Astrocyte of the cerebellum (primary cell): ENCODE measurements around the gene ALDH18A1.

Experiments used
- DNase-seq: peaks from one replicate; pipeline ENCODE4 v3.0.0-alpha.2; 2011; ENCODE audit warnings: low read depth
- H3K4me3 ChIP-seq: 2 replicates; pipeline ENCODE4 v1.5.1; 2011; ENCODE audit warnings: mild to moderate bottlenecking, low read depth, low read length, moderate library complexity
- in situ Hi-C: cut with HindIII; loops from 2 replicates; pipeline ENCODE4 v1.10.0; 2017; ENCODE audit warnings: low sequenced_read_pairs
- TF ChIP-seq, protein P1 (sequence below): IDR thresholded peaks from 2 replicates; pipeline ENCODE4 v1.5.1; 2012; ENCODE audit warnings: low read length, low read depth, moderate library complexity, mild to moderate bottlenecking; ENCODE audit errors: missing control alignments

ALDH18A1 gene

DNA sequence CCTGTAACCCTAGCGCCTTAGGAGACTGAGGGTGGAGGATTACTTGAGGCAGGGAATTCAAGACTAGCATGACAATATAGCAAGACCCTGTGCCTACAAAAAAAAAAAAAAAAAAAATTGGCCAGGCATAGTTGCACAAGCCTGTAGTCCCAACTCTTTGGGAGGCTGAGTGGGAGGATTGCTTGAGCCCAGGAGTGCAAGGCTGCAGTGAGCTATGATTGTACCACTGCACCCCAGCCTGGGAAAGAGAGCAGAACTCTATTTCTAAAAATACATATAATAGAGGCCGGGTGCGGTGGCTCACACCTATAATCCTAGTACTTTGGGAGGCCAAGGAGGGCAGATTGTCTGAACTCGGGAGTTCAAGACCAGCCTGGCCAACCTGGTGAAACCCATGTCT is 85.1 kb downstream of the ALDH18A1 start:
- TF ChIP-seq, protein P1, sequence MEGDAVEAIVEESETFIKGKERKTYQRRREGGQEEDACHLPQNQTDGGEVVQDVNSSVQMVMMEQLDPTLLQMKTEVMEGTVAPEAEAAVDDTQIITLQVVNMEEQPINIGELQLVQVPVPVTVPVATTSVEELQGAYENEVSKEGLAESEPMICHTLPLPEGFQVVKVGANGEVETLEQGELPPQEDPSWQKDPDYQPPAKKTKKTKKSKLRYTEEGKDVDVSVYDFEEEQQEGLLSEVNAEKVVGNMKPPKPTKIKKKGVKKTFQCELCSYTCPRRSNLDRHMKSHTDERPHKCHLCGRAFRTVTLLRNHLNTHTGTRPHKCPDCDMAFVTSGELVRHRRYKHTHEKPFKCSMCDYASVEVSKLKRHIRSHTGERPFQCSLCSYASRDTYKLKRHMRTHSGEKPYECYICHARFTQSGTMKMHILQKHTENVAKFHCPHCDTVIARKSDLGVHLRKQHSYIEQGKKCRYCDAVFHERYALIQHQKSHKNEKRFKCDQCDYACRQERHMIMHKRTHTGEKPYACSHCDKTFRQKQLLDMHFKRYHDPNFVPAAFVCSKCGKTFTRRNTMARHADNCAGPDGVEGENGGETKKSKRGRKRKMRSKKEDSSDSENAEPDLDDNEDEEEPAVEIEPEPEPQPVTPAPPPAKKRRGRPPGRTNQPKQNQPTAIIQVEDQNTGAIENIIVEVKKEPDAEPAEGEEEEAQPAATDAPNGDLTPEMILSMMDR, result no peak
- in situ Hi-C loops, result no loop called here
- H3K4me3 ChIP-seq, result no peak overlapping the region
- no peak for DNase-seq

DNA sequence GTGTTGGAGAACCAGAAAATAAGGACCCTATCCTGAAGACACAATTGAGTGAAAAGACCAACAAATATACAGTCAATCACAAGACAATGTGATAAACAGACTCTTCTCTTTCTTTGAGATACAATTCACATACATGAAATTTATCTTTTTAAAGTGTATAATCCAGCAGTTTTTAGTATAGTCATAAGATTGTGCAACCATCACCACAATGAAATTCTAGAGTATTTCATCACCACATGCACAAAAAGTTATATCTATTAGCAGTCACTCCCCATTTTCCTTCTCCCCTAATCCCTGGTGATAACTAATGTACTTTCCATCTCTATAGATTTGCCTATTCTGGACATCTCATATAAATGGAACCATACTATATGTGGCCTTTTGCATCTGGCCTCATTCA is 87.1 kb downstream of the ALDH18A1 start:
- DNase-seq, result no peak
- no peak overlapping the region for H3K4me3 ChIP-seq
- in situ Hi-C loops, result no loop called here
- TF ChIP-seq, protein P1, result no peak

DNA sequence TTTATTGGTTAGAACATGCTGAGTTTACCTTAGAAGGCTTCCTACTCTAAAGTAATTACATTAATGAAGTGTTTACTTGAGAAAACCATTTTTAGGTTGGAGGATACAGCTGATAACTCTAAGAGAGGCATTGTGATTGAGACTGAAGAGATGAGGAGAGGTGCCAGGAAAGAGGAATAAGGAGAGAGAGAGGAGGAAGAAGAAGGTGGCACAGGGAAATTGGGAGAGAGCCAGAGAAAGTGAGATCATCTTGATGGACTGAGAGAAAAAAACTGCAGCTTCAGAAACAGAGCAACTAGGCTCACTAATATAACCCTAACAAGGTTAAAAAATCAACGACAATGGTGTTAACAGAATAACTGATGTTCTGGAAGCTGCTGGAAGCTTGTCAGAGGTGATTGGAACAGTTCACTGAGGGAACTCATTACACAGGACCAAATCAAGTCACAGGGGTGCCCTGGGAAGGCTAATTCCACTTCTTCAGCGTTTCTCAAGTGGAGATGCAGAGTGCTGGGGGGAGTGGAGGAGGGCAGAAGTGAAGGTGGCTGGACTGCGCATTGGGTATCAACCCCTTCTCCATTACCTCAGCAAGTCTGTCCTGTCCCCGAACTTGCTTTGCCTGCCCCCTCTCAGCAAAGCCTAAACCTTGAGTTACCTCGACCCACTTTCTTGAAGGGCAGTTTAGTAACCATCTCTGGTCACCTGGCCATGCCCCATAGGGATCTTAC is 88.4 kb downstream of the ALDH18A1 start:
- TF ChIP-seq, protein P1, result no peak
- DNase-seq, result no peak
- in situ Hi-C loops, result no loop called here
- H3K4me3 ChIP-seq, result no peak overlapping the region

DNA sequence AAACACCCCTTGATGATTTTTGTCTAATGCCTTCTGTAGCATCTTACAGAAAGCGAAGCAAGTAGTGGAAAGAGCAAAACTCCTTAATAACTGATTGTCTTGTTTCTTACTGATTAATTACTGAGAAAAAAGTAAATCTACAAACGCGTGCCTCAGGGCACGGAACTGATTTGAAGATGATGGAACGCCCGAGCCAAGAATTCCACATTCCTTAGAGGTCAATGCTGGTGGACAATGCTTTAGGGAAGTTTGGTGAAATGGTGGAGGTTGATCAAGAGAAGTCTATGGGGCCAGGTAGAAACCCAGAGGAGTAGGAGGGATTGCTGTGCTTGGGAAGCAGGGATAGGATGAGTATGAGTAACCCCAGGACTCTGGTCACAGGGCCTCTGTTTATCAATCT is 90.4 kb downstream of the ALDH18A1 start:
- in situ Hi-C loops, result no loop called here
- TF ChIP-seq, protein P1, result no peak

DNA sequence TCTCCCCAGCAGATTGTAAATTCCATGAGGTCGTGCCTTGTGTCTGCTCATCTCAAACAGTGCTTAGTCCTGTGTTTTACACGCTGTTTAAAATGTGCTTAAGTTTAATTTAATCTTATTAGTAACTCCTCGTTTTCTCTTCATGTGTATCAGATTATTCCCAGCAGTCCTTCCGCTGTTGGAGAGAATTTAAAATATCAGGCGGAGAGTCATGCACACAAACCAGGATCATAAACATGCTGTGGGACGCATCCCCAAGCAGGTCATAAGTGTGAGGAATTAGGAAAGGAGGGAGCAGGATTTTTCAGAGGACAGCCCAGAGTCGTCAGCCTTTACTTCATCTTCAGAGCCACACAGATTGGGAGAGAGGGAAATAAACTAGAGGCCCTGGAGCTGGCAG is 91.2 kb downstream of the ALDH18A1 start:
- TF ChIP-seq, protein P1, result no peak
- in situ Hi-C loops, result no loop called here
- no peak overlapping the region for H3K4me3 ChIP-seq
- DNase-seq, result no peak

More for the DNA sequence above, 90.4 kb downstream of the ALDH18A1 start:
- H3K4me3 ChIP-seq, result no peak overlapping the region
- DNase-seq, result no peak

DNA sequence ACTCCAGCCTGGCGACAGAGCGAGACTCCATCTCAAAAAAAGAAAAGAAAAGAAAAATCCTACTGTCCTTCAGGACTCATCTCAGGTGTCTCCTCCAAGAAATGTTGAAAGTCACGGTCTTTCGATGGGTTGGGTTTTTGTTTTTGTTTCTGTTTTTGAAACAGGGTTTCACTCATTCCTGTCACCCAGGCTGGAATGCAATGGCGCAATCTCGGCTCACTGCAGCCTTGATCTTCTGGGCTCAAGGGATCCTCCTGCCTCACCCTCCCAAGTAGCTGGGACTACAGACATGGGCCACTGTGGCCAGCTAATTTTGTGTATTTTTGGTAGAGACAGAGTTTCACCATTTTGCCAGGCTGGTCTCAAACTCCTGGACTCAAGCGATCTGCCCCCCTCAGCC is 92.2 kb downstream of the ALDH18A1 start:
- DNase-seq, result no peak
- in situ Hi-C loops, result no loop called here
- H3K4me3 ChIP-seq, result no peak overlapping the region
- TF ChIP-seq, protein P1, result no peak
